ENCODE measurements around the gene ANTKMT.

- TF ChIP-seq SIN3A (IDR thresholded peaks at IDR 0.05; ENCODE audit: borderline replicate concordance, insufficient read depth, low read length) (no peak), REST (IDR thresholded peaks at IDR 0.05; ENCODE audit: insufficient read depth in 1 of 2, low read depth in 2 of 2, low read length in 2 of 2) (no peak), POLR2AphosphoS5 (IDR thresholded peaks at IDR 0.05; ENCODE audit: low read depth, low read length) (no peak), TAF1 (IDR thresholded peaks at IDR 0.05; ENCODE audit: borderline replicate concordance, insufficient read depth, low read length) (no peak), FOXP2 (optimal IDR thresholded peaks at IDR 0.05; ENCODE audit: borderline replicate concordance, extremely low read depth, extremely low read length, insufficient read depth) (no peak)
Observed at GRCh38 chr16:764184-764750, 43.3 kb downstream of the ANTKMT start.
